Endodermal cell (in vitro differentiated cells): ENCODE results near the gene SUPT6H. TPM values are rescaled to one million over a fixed set of nuclear protein-coding genes. Genes with fewer than 3 reads are reported as not detected.

Experiments used
- DNase-seq: peaks from one replicate; pipeline ENCODE4 v3.0.0-alpha.2; 2017
- H3K27ac ChIP-seq: 2 replicates; pipeline ENCODE4 v1.5.1; 2013; ENCODE audit warnings: mild to moderate bottlenecking, low read depth, low read length, moderate library complexity
- H3K27me3 ChIP-seq: 2 replicates; pipeline ENCODE4 v1.6.1; 2013; ENCODE audit warnings: mild to moderate bottlenecking, low read length, moderate library complexity; ENCODE audit not compliant: insufficient read depth, control insufficient read depth, poor library complexity, severe bottlenecking
- H3K36me3 ChIP-seq: 2 replicates; pipeline ENCODE4 v1.7.0; 2013; ENCODE audit warnings: mild to moderate bottlenecking, low read length, moderate library complexity; ENCODE audit not compliant: control insufficient read depth, insufficient read depth
- H3K4me1 ChIP-seq: one replicate; pipeline ENCODE4 v1.7.0; 2013; ENCODE audit warnings: low read length; ENCODE audit not compliant: control insufficient read depth, insufficient read depth
- H3K4me3 ChIP-seq: 2 replicates; pipeline ENCODE4 v1.5.1; 2013; ENCODE audit warnings: mild to moderate bottlenecking, low read length, moderate library complexity
- H3K9ac ChIP-seq: 2 replicates; pipeline ENCODE4 v1.6.1; 2013; ENCODE audit warnings: mild to moderate bottlenecking, low read length, moderate library complexity; ENCODE audit not compliant: poor library complexity, severe bottlenecking; ENCODE audit errors: extremely low read depth
- H3K9me3 ChIP-seq: 2 replicates; pipeline ENCODE4 v1.6.1; 2013; ENCODE audit warnings: mild to moderate bottlenecking, low read length, moderate library complexity; ENCODE audit not compliant: control insufficient read depth
- H3K27ac Mint-ChIP-seq: 2 replicates; pipeline ENCODE4 v1.8.0; 2020; ENCODE audit warnings: mixed read lengths
- H3K27me3 Mint-ChIP-seq: 2 replicates; pipeline ENCODE4 v1.8.0; 2021; ENCODE audit warnings: mild to moderate bottlenecking, mixed read lengths; ENCODE audit not compliant: insufficient read depth
- H3K36me3 Mint-ChIP-seq: 2 replicates; pipeline ENCODE4 v1.8.0; 2020; ENCODE audit warnings: low read depth, mixed read lengths
- H3K4me1 Mint-ChIP-seq: 2 replicates; pipeline ENCODE4 v1.8.0; 2020; ENCODE audit warnings: mixed read lengths
- H3K4me3 Mint-ChIP-seq: 2 replicates; pipeline ENCODE4 v1.8.0; 2020; ENCODE audit warnings: mild to moderate bottlenecking, moderate library complexity, mixed read lengths
- H3K9me3 Mint-ChIP-seq: 2 replicates; pipeline ENCODE4 v1.8.0; 2020; ENCODE audit warnings: mild to moderate bottlenecking, mixed read lengths
- CTCF ChIP-seq: fragments of 200-600 bp; sonication (generic); conservative IDR thresholded peaks from 2 replicates; pipeline ENCODE4 v1.5.0; 2021; ENCODE audit warnings: antibody characterized with exemption, mild to moderate bottlenecking
- WGBS, 2 experiments: methylation state at CpG; one replicate each; pipeline versions ENCODE4 v1.1.5 to v1.1.7; 2013; ENCODE audit warnings: missing lambda C conversion rate in 2 of 2, mixed read lengths in 1 of 2; ENCODE audit not compliant: insufficient coverage in 1 of 2, insufficient read length in 1 of 2; 5-methylcytosine and 5-hydroxymethylcytosine counted together
- total RNA-seq, 2 donors: library from RNA; stranded (reverse); fragmentation: NEBNext Ultra II Directional in 1 of 2; extraction: Animal tissue kit (Norgen Biotek cat#: 25700) in 1 of 2; gene quantifications; 2 replicates in 1 of 2; 3 replicates in 1 of 2; pipeline ENCODE4 v1.2.1, GENCODE V29; 2021

SUPT6H gene
- total RNA-seq, 2 donors from 2014 or later = 54.4 to 72.1 TPM

- DNase-seq = peak; percentile 93
- H3K4me3 ChIP-seq = peak overlapping the region; percentile 73
- peak overlapping the region; percentile 89 for H3K27ac ChIP-seq
- Mint-ChIP-seq H3K27ac (peak overlapping the region; percentile 98), H3K27me3 (no peaks in the 10 kb centered on the region), H3K4me3 (peak overlapping the region; percentile 75), H3K36me3 (peaks cover 24% of the 10 kb centered on the region), H3K4me1 (peaks cover 19% of the 10 kb centered on the region), H3K9me3 (no peaks in the 10 kb centered on the region)
- no peaks in the 10 kb centered on the region for H3K27me3 ChIP-seq
- peak overlapping the region; percentile 91 for H3K9ac ChIP-seq
- no peaks in the 10 kb centered on the region for H3K4me1 ChIP-seq
- 19 to 20% methylated on average over 18 to 34 of the region's 34 CpGs for WGBS, 2 experiments
- H3K36me3 ChIP-seq = peaks cover 27% of the 10 kb centered on the region
- H3K9me3 ChIP-seq = no peaks in the 10 kb centered on the region
- TF ChIP-seq CTCF = peak; percentile 15
These were observed 50.2 kb downstream of the SUPT6H start for GRCh38 chr17:28712032-28712704.

GRCh38 chr17:28712705-28713415, 50.9 kb downstream of the SUPT6H start:
- no peaks in the 10 kb centered on the region for H3K9me3 Mint-ChIP-seq
- H3K27me3 Mint-ChIP-seq = no peaks in the 10 kb centered on the region
- Histone ChIP-seq H3K9ac (no peak overlapping the region), H3K36me3 (peaks cover 27% of the 10 kb centered on the region), H3K4me3 (no peak overlapping the region), H3K27ac (peak overlapping the region; percentile 89), H3K9me3 (no peaks in the 10 kb centered on the region), H3K27me3 (no peaks in the 10 kb centered on the region), H3K4me1 (no peaks in the 10 kb centered on the region)
- 82 to 93% methylated on average over 3 to 6 of the region's 7 CpGs for WGBS, 2 experiments
- no peak for TF ChIP-seq CTCF
- peak; percentile 52 for DNase-seq
- peak overlapping the region; percentile 75 for H3K4me3 Mint-ChIP-seq
- peaks cover 17% of the 10 kb centered on the region for H3K4me1 Mint-ChIP-seq
- peaks cover 22% of the 10 kb centered on the region for H3K36me3 Mint-ChIP-seq
- peak overlapping the region; percentile 98 for H3K27ac Mint-ChIP-seq

GRCh38 chr17:28714281-28714680, 52.3 kb downstream of the SUPT6H start:
- Histone ChIP-seq H3K4me1 (no peaks in the 10 kb centered on the region), H3K27ac (no peak overlapping the region), H3K27me3 (no peaks in the 10 kb centered on the region), H3K9ac (no peak overlapping the region), H3K4me3 (no peak overlapping the region), H3K36me3 (peaks cover 27% of the 10 kb centered on the region), H3K9me3 (no peaks in the 10 kb centered on the region)
- Mint-ChIP-seq H3K27me3 (no peaks in the 10 kb centered on the region), H3K4me3 (no peak overlapping the region), H3K27ac (no peak overlapping the region), H3K9me3 (no peaks in the 10 kb centered on the region), H3K36me3 (peaks cover 22% of the 10 kb centered on the region), H3K4me1 (peaks cover 25% of the 10 kb centered on the region)
- TF ChIP-seq CTCF = no peak
- 94 to 100% methylated on average over 1 to 3 of the region's 3 CpGs for WGBS, 2 experiments
- DNase-seq = no peak
